Measurements from ENCODE around the gene ELAVL3.
A peak's percentile ranks its signal among the peaks of the same experiment; 100 is the strongest.
"Not testable (repeated sequence)": the region's sequence is repeated elsewhere in the genome, so short reads cannot be mapped to it uniquely, and the experiment has no call there.

Gene ELAVL3

DNA sequence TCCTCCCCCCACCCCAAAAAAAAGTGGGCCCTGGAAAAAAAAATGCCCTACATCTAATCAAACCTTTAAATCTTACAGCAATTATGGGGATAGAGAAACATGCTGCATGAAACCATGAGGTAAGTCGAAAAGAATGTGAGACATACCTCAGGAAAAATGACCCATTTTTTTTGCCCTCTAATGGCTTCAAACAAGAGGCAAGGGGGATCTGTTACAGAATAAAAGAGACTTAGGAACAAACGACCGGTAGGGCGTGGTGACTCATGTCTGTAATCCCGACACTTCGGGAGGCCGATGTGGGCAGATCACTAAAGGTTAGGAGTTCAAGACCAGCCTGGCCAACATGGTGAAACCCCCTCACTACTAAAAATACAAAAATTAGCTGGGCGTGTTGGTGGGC lies 70.2 kb downstream of the ELAVL3 start:
- Histone ChIP-seq H3K27me3 (ENCODE audit: control insufficient read depth, insufficient read depth, low read length) (no peaks in the 10 kb centered on the region), H3K27ac (no peak overlapping the region), H3K4me3 (ENCODE audit: low read depth, low read length) (no peak overlapping the region), H3K79me2 (peaks cover 5% of the 10 kb centered on the region), H3K9me3 (ENCODE audit: control insufficient read depth, low read length) (no peaks in the 10 kb centered on the region), H2AFZ (no peak overlapping the region), H3K4me1 (peaks cover 9% of the 10 kb centered on the region), H3K9ac (no peak overlapping the region), H3K4me2 (ENCODE audit: low read length) (no peak overlapping the region), H3K36me3 (ENCODE audit: control insufficient read depth, insufficient read depth, low read length) (no peaks in the 10 kb centered on the region)
- TF ChIP-seq, protein P1, sequence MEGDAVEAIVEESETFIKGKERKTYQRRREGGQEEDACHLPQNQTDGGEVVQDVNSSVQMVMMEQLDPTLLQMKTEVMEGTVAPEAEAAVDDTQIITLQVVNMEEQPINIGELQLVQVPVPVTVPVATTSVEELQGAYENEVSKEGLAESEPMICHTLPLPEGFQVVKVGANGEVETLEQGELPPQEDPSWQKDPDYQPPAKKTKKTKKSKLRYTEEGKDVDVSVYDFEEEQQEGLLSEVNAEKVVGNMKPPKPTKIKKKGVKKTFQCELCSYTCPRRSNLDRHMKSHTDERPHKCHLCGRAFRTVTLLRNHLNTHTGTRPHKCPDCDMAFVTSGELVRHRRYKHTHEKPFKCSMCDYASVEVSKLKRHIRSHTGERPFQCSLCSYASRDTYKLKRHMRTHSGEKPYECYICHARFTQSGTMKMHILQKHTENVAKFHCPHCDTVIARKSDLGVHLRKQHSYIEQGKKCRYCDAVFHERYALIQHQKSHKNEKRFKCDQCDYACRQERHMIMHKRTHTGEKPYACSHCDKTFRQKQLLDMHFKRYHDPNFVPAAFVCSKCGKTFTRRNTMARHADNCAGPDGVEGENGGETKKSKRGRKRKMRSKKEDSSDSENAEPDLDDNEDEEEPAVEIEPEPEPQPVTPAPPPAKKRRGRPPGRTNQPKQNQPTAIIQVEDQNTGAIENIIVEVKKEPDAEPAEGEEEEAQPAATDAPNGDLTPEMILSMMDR (IDR thresholded peaks at IDR 0.05): no peak

GRCh38 chr19:11408591-11408990 lies 72.3 kb downstream of the ELAVL3 start:
- Histone ChIP-seq H3K9me3 (ENCODE audit: control insufficient read depth, low read length) (no peaks in the 10 kb centered on the region), H3K27ac (no peak overlapping the region), H3K9ac (no peak overlapping the region), H3K4me1 (peaks cover 13% of the 10 kb centered on the region), H2AFZ (no peak overlapping the region), H3K79me2 (peaks cover 5% of the 10 kb centered on the region), H3K4me2 (ENCODE audit: low read length) (no peak overlapping the region), H3K4me3 (ENCODE audit: low read depth, low read length) (no peak overlapping the region), H3K36me3 (ENCODE audit: control insufficient read depth, insufficient read depth, low read length) (no peaks in the 10 kb centered on the region), H3K27me3 (ENCODE audit: control insufficient read depth, insufficient read depth, low read length) (no peaks in the 10 kb centered on the region)
- TF ChIP-seq, protein P1 (IDR thresholded peaks at IDR 0.05): no peak

DNA sequence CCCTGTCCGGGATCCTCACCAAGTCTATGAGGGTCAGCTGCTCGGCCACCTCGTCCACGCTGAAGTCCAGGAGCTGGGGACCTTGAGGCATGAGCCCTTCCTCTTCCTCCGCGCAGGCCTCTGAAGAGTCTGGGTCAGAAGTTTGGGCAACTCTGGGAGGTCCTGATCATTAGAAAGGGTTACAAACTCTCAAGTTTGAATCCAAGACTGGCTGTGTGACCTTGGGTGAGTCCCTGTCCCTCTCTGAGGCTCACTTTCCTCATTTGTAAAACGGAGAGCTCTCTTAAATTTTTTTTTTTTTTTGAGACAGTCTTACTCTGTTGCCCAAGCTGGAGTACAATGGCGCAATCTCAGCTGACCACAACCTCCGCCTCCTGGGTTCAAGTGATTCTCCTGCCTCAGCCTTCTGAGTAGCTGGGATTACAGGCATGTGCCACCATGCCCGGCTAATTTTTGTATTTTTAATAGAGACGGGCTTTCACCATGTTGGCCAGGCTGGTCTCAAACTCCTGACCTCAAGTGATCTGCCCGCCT lies 74.1 kb downstream of the ELAVL3 start:
- H3K27me3 ChIP-seq (ENCODE audit: control insufficient read depth, insufficient read depth, low read length); H3K4me3 ChIP-seq (ENCODE audit: low read depth, low read length); H3K36me3 ChIP-seq (ENCODE audit: control insufficient read depth, insufficient read depth, low read length); H3K27ac ChIP-seq; H3K9me3 ChIP-seq (ENCODE audit: control insufficient read depth, low read length); H3K79me2 ChIP-seq; H2AFZ ChIP-seq; H3K4me2 ChIP-seq (ENCODE audit: low read length); H3K9ac ChIP-seq: not testable (repeated sequence)
- H3K4me1 ChIP-seq: peaks cover 13% of the 10 kb centered on the region

DNA sequence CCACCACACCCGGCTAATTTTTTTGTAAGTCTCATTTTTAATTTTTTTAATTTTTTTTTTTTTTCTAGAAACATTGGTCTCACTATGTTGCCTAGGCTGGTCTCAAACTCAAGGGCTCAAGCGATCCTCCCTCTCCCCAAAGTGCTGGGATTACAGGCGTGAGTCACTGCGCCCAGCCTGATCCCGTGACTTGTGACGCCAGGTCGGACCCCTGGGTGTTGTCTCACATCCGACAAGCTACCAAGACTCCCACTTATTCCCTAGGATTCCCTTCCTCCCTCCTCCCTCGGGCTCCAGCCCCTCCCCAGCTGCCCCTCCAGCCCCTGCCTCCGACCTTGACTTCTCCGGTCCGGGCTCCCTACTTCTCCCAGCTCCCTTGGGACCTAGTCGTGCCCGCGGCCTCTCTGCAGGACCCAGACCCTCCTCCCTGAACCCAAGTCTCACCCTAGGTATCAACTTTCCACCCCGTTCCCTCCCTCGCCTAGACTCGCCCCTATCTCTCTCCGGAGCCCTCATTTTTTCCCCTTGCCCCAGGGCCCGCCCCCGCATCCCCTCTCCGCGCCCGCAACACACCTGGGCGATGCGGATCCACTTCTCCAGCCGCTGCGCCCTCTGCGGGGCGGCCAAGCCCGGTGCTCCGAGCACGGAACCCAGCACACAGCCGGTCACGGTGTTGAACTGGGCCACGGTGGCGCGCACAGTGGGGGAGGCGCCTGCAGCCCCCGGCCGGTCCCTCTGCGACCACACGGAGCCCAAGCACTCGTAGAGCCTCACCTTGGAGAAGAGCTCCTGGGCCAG lies 74.8 kb downstream of the ELAVL3 start:
- Histone ChIP-seq H3K9ac (no peak overlapping the region), H3K27me3 (ENCODE audit: control insufficient read depth, insufficient read depth, low read length) (no peaks in the 10 kb centered on the region), H3K9me3 (ENCODE audit: control insufficient read depth, low read length) (no peaks in the 10 kb centered on the region), H3K4me1 (peaks cover 13% of the 10 kb centered on the region), H3K4me2 (ENCODE audit: low read length) (no peak overlapping the region), H3K36me3 (ENCODE audit: control insufficient read depth, insufficient read depth, low read length) (no peaks in the 10 kb centered on the region), H3K79me2 (peaks cover 5% of the 10 kb centered on the region), H3K4me3 (ENCODE audit: low read depth, low read length) (no peak overlapping the region), H2AFZ (peak overlapping the region; percentile 29), H3K27ac (no peak overlapping the region)
- TF ChIP-seq, protein P1 (IDR thresholded peaks at IDR 0.05): peak; percentile 70

- TF ChIP-seq, protein P1 (IDR thresholded peaks at IDR 0.05): no peak
- no peaks in the 10 kb centered on the region for H3K36me3 ChIP-seq (ENCODE audit: control insufficient read depth, insufficient read depth, low read length)
- peak overlapping the region; percentile 51 for H3K4me2 ChIP-seq (ENCODE audit: low read length)
- H3K79me2 ChIP-seq: peaks cover 5% of the 10 kb centered on the region
- H3K9ac ChIP-seq: no peak overlapping the region
- peak overlapping the region; percentile 20 for H3K27ac ChIP-seq
- H3K4me3 ChIP-seq (ENCODE audit: low read depth, low read length): no peak overlapping the region
- peaks cover 13% of the 10 kb centered on the region for H3K4me1 ChIP-seq
- H3K9me3 ChIP-seq (ENCODE audit: control insufficient read depth, low read length): no peaks in the 10 kb centered on the region
- no peak overlapping the region for H2AFZ ChIP-seq
- H3K27me3 ChIP-seq (ENCODE audit: control insufficient read depth, insufficient read depth, low read length): no peaks in the 10 kb centered on the region
These were observed 76.1 kb downstream of the ELAVL3 start for GRCh38 chr19:11404588-11405222.

Data from parathyroid adenoma (tissue), 2 donors.